Umbilical cord (tissue), 2 donors: ENCODE data around the gene LRRN4CL. TPM values are rescaled to one million over a fixed set of nuclear protein-coding genes. Genes with fewer than 3 reads are reported as not detected.
A peak's percentile ranks its signal among the peaks of the same experiment; 100 is the strongest.

Experiments
- DNase-seq: peaks from one replicate; pipeline ENCODE4 v3.0.0-alpha.2; 2015; ENCODE audit warnings: low spot score
- total RNA-seq: library from RNA; depleted of rRNA; stranded (reverse); fragments of >200 nt; gene quantifications from one replicate; pipeline ENCODE4 v1.2.3, GENCODE V29; 2014; ENCODE audit warnings: low replicate concordance; ENCODE audit not compliant: insufficient read depth

The LRRN4CL gene
- total RNA-seq, 1 donor from 2014 or later = 3.1 TPM

DNA sequence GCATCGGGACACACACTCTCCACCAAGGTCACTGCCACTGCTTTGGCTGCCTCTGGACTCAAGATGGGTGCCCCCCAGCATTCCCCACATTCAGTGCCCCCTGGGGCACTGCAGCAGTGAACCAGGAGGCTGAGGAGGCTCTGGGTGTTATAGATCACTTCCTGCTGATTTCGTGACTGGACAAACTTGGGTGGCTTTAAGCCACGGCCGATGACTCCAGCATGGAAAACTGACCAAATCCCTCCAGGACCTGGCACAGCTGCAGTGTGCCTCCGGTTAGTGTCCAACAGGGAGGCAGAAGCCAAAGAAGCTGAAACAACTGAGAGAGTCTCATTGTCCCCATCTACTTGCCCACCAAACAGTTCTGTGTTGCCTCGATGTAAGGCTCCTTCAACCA lies 41.7 kb downstream of the LRRN4CL start:
- DNase-seq = no peak

DNA sequence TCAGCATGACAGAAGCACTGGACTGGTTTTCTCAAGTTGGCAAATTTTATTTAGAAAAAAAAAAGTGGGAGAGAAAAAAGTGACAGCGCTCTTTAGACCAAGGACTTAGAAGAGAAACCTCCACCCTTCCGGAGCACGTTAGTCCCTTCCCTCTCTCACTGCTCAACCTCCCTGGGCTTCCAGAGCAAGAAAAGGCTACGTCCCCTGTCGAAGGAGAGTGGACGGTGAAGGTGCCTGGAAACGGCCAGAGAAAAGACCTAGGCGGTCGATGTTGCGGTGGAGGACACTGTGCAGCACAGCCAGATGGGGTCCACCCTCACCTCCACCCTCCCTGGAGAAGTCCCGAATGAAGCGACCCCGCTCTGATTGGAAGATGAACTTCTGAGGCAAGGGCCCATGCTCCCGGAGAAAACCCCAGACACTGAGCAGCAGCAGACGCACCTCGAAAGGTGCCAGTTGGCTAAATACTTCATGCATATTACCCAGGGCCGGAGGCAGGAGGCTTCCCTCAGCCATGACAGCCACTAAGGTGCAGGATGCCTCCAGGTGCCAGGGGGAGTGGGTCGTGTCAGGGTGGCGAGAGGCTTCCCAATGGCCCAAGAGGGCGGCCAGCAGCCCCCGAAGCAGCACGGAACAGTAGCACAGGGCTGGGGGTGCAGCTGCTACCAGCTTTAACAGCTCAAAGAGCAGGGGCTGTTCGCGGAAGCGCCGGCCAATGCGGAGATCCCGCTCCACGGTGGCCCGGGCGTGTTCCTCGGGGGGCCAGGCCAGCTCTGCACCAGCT lies 42.3 kb downstream of the LRRN4CL start:
- no peak for DNase-seq

DNA sequence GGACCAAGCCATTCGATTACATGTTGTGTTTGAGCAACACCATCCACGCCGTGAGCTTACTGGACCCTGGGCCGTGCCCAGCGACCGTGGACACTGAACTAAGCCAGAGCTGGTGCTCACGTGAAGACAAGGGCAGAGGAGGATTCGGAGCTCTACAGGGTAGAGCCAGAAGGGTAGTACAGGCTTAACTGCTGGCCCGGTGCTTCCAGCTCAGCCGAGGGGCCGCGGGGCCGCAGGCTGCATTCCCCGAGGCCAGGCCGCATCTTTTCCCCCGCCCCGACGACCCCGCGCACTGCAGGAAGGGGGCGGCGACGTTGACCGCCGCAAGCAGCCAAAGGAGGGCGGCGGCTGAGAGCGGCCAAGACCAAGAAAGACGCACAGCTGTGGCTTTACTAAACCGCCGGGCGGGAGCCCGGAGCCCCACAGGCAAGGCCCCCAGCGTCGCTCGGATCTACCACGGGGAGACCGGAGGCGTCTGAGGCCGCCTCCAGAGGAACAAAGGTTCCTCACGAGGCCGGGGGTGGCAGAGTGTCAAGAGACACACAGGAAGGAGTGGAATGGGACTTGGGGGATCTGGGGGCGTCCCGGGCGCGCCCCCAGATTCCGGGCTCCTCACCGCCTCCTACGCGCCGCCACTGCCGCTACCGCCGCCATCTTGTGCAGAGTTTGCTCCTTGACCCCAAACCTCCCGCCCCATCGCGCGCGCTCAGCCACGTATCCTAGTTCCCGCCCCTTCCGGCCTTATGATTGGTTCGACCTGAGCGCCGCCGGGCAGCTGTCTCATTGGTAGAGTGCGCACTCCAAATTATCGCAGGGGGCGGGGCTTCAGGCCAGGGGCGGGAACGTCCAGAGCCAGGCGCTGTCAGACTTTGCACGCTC lies 43.1 kb downstream of the LRRN4CL start, which contains the start of gene GANAB:
TSS of gene GANAB (minus strand) at position 668 of the 879 bp plus-strand sequence. CDS start at position 654, 14 bp downstream.
- peak; percentile 99 for DNase-seq

DNA sequence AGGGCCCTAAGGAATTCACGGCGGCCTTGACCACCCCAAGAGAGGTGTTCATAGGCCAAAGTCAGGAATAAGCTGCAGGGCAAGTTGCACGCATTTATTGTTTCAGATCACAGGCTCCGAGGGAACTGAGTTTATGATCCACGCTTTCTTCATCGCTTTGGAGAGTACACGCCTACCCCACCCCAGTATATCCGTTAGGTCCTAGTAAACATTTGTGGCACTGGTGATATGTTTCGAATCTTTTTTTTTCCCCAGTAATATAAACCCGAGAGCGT lies 43.7 kb downstream of the LRRN4CL start:
- no peak for DNase-seq

DNA sequence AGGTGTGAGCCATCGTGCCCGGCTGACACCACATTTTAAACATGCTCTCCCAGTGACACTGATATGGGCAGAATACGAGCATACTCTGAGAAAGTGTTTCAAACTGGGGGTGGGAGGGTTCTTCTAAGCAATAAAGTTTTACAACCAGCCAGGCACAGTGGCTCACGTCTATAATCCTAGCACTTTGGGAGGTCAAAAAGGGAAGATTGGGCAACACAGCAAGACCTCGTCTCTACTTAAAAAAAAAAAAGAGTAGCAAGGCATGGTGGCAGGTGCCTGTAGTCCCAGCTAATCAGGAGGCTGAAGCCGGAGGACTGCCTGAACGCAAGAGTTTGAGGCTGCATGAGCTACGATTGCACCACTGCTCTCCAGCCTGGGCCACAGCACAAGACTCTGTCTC lies 45.1 kb downstream of the LRRN4CL start:
- no peak for DNase-seq

Other genes with a start within 250 kb of the LRRN4CL start
- 550 TPM for gene AHNAK, start 142.7 kb downstream of the LRRN4CL start, total RNA-seq
- gene EEF1G, start 115.6 kb downstream of the LRRN4CL start, total RNA-seq = 944 TPM
- 2.4 TPM for gene TUT1, start 98.0 kb downstream of the LRRN4CL start, total RNA-seq
- 58.3 TPM for gene MTA2, start 87.7 kb downstream of the LRRN4CL start, total RNA-seq
- gene EML3, start 76.8 kb downstream of the LRRN4CL start, total RNA-seq = 41.7 TPM
- 8.7 TPM for gene ROM1, start 76.3 kb downstream of the LRRN4CL start, total RNA-seq
- 7.9 TPM for gene B3GAT3, start 67.5 kb downstream of the LRRN4CL start, total RNA-seq
- 96.8 TPM for gene GANAB, start 42.9 kb downstream of the LRRN4CL start, total RNA-seq
- gene INTS5, start 36.2 kb downstream of the LRRN4CL start, total RNA-seq = 11.3 TPM
- 14.2 TPM for gene C11orf98, start 24.3 kb downstream of the LRRN4CL start, total RNA-seq
- gene CSKMT, start 24.2 kb downstream of the LRRN4CL start, total RNA-seq = 3.1 TPM
- 2.9 TPM for gene UQCC3, start 17.9 kb downstream of the LRRN4CL start, total RNA-seq
- gene LBHD1, start 17.3 kb downstream of the LRRN4CL start, total RNA-seq = 0.72 TPM
- 98.0 TPM for gene UBXN1, start 10.5 kb downstream of the LRRN4CL start, total RNA-seq
- 6.3 TPM for gene BSCL2, start 17.9 kb upstream of the LRRN4CL start, total RNA-seq
- gene GNG3, start 18.1 kb upstream of the LRRN4CL start, total RNA-seq = not detected
- 13.5 TPM for gene HNRNPUL2, start 37.9 kb upstream of the LRRN4CL start, total RNA-seq
- 27.0 TPM for gene TTC9C, start 39.0 kb upstream of the LRRN4CL start, total RNA-seq
- gene ZBTB3, start 64.6 kb upstream of the LRRN4CL start, total RNA-seq = 6.5 TPM
- gene POLR2G, start 72.0 kb upstream of the LRRN4CL start, total RNA-seq = 24.6 TPM
- 10.1 TPM for gene TAF6L, start 81.9 kb upstream of the LRRN4CL start, total RNA-seq
- gene TMEM179B, start 97.9 kb upstream of the LRRN4CL start, total RNA-seq = 11.1 TPM
- 33.5 TPM for gene TMEM223, start 102.5 kb upstream of the LRRN4CL start, total RNA-seq
- gene NXF1, start 115.9 kb upstream of the LRRN4CL start, total RNA-seq = 22.6 TPM
- 44.3 TPM for gene STX5, start 142.5 kb upstream of the LRRN4CL start, total RNA-seq
- gene TEX54, start 143.3 kb upstream of the LRRN4CL start, total RNA-seq = not detected
- gene WDR74, start 150.1 kb upstream of the LRRN4CL start, total RNA-seq = 44.3 TPM
- gene SLC3A2, start 191.4 kb upstream of the LRRN4CL start, total RNA-seq = 77.0 TPM
- 2.4 TPM for gene CHRM1, start 231.8 kb upstream of the LRRN4CL start, total RNA-seq